ENCODE data around the gene DLG3.

The DLG3 gene

GRCh38 chrX:70442224-70442623 lies 2.4 kb upstream of the DLG3 start:
- Histone ChIP-seq H3K27me3 (ENCODE audit: insufficient read depth, low read length) (no peaks in the 10 kb centered on the region), H2AFZ (ENCODE audit: low read length) (no peak overlapping the region), H3K36me3 (ENCODE audit: insufficient read depth, low read length) (no peaks in the 10 kb centered on the region)

GRCh38 chrX:70444946-70445656 lies 466 bp downstream of the DLG3 start:
- Histone ChIP-seq H3F3A (ENCODE audit: insufficient read depth, low read length) (no peaks in the 10 kb centered on the region), H3K79me2 (ENCODE audit: insufficient read depth, low read length) (no peaks in the 10 kb centered on the region), H3K9me2 (ENCODE audit: low read depth, low read length) (no peaks in the 10 kb centered on the region), H3K36me3 (ENCODE audit: insufficient read depth, low read length) (no peaks in the 10 kb centered on the region), H3K9me3 (ENCODE audit: low read length) (no peaks in the 10 kb centered on the region), H2AFZ (ENCODE audit: low read length) (no peak overlapping the region), H3K9ac (ENCODE audit: low read length) (no peak overlapping the region), H4K20me1 (ENCODE audit: insufficient read depth, low read length) (no peaks in the 10 kb centered on the region), H3K27me3 (ENCODE audit: insufficient read depth, low read length) (no peaks in the 10 kb centered on the region), H3K27ac (ENCODE audit: low read depth, low read length, poor library complexity, severe bottlenecking) (no peak overlapping the region), H3K4me2 (ENCODE audit: low read length) (peak overlapping the region; percentile 23; the same call in 1 of the 2 replicates), H3K4me3 (ENCODE audit: low read depth, low read length, poor library complexity, severe bottlenecking) (peak overlapping the region; percentile 27), H3K4me1 (ENCODE audit: insufficient read depth, low read length, severe bottlenecking) (no peaks in the 10 kb centered on the region)
- no peak for TF ChIP-seq CTCF (IDR thresholded peaks at IDR 0.05; ENCODE audit: low read length)
- TF ChIP-seq EZH2 (IDR thresholded peaks at IDR 0.05; ENCODE audit: borderline replicate concordance, low read length), result no peak

More at GRCh38 chrX:70442224-70442623, 2.4 kb upstream of the DLG3 start:
- H3K27ac ChIP-seq (ENCODE audit: low read depth, low read length, poor library complexity, severe bottlenecking), result no peak overlapping the region
- H3K4me1 ChIP-seq (ENCODE audit: insufficient read depth, low read length, severe bottlenecking), result no peaks in the 10 kb centered on the region
- H3F3A ChIP-seq (ENCODE audit: insufficient read depth, low read length), result no peaks in the 10 kb centered on the region
- H3K4me3 ChIP-seq (ENCODE audit: low read depth, low read length, poor library complexity, severe bottlenecking), result no peak overlapping the region
- no peak for TF ChIP-seq CTCF (IDR thresholded peaks at IDR 0.05; ENCODE audit: low read length)
- no peak for TF ChIP-seq EZH2 (IDR thresholded peaks at IDR 0.05; ENCODE audit: borderline replicate concordance, low read length)
- no peaks in the 10 kb centered on the region for H3K9me2 ChIP-seq (ENCODE audit: low read depth, low read length)
- no peaks in the 10 kb centered on the region for H3K79me2 ChIP-seq (ENCODE audit: insufficient read depth, low read length)
- no peak overlapping the region for H3K4me2 ChIP-seq (ENCODE audit: low read length)
- H3K9ac ChIP-seq (ENCODE audit: low read length), result no peak overlapping the region
- H3K9me3 ChIP-seq (ENCODE audit: low read length), result no peaks in the 10 kb centered on the region
- H4K20me1 ChIP-seq (ENCODE audit: insufficient read depth, low read length), result no peaks in the 10 kb centered on the region

GRCh38 chrX:70445951-70446350 lies 1.3 kb downstream of the DLG3 start:
- Histone ChIP-seq H3K36me3 (ENCODE audit: insufficient read depth, low read length) (no peaks in the 10 kb centered on the region), H3K4me2 (ENCODE audit: low read length) (no peak overlapping the region), H4K20me1 (ENCODE audit: insufficient read depth, low read length) (no peaks in the 10 kb centered on the region), H3K4me1 (ENCODE audit: insufficient read depth, low read length, severe bottlenecking) (no peaks in the 10 kb centered on the region), H3K9me2 (ENCODE audit: low read depth, low read length) (no peaks in the 10 kb centered on the region), H3K9ac (ENCODE audit: low read length) (no peak overlapping the region), H3K79me2 (ENCODE audit: insufficient read depth, low read length) (no peaks in the 10 kb centered on the region), H3F3A (ENCODE audit: insufficient read depth, low read length) (no peaks in the 10 kb centered on the region), H3K27ac (ENCODE audit: low read depth, low read length, poor library complexity, severe bottlenecking) (no peak overlapping the region), H3K4me3 (ENCODE audit: low read depth, low read length, poor library complexity, severe bottlenecking) (no peak overlapping the region), H3K9me3 (ENCODE audit: low read length) (no peaks in the 10 kb centered on the region), H3K27me3 (ENCODE audit: insufficient read depth, low read length) (no peaks in the 10 kb centered on the region), H2AFZ (ENCODE audit: low read length) (no peak overlapping the region)
- TF ChIP-seq CTCF (IDR thresholded peaks at IDR 0.05; ENCODE audit: low read length), result no peak
- no peak for TF ChIP-seq EZH2 (IDR thresholded peaks at IDR 0.05; ENCODE audit: borderline replicate concordance, low read length)
